HepG2 (cell line): Measurements from ENCODE around the gene SLC35A2. TPM values are rescaled to one million over a fixed set of nuclear protein-coding genes. Genes with fewer than 3 reads are reported as not detected.

Experiments
- ARNT2 ChIP-seq: sonication (generic); formaldehyde crosslinking; IDR thresholded peaks from 2 replicates; pipeline ENCODE4 v1.8.0; 2022; ENCODE audit warnings: mild to moderate bottlenecking, low read depth, missing genetic modification reagents, moderate library complexity
- ATF4 ChIP-seq, 2 experiments: fragments of 450-650 bp in 1 of 2; sonication (generic) in 1 of 2; formaldehyde crosslinking; IDR thresholded peaks; 2 replicates each; pipeline versions ENCODE4 v1.5.0 to v1.8.0; 2020 to 2022; ENCODE audit warnings: mild to moderate bottlenecking in 1 of 2, missing genetic modification reagents in 1 of 2
- HDAC1 ChIP-seq: sonication (generic); formaldehyde crosslinking; IDR thresholded peaks from 2 replicates; pipeline ENCODE4 v1.5.1; 2020; ENCODE audit warnings: mild to moderate bottlenecking, missing genetic modification reagents
- HDAC2 ChIP-seq: sonication (generic); formaldehyde crosslinking; IDR thresholded peaks from 2 replicates; pipeline ENCODE4 v1.4.0; 2020; ENCODE audit warnings: missing genetic modification reagents
- HOXA5 ChIP-seq: sonication (generic); formaldehyde crosslinking; IDR thresholded peaks from 2 replicates; pipeline ENCODE4 v1.4.0; 2020; ENCODE audit warnings: missing genetic modification reagents
- JUN ChIP-seq: sonication (generic); formaldehyde crosslinking; IDR thresholded peaks from 2 replicates; pipeline ENCODE4 v1.4.0; 2020; ENCODE audit warnings: mild to moderate bottlenecking, missing genetic modification reagents
- LBX2 ChIP-seq: sonication (generic); formaldehyde crosslinking; IDR thresholded peaks from 2 replicates; pipeline ENCODE4 v1.5.0; 2020; ENCODE audit warnings: missing genetic modification reagents, mild to moderate bottlenecking, borderline replicate concordance
- MEIS1 ChIP-seq: sonication (generic); formaldehyde crosslinking; IDR thresholded peaks from 2 replicates; pipeline ENCODE4 v1.9.0; 2021; ENCODE audit warnings: mild to moderate bottlenecking, missing genetic modification reagents, moderate library complexity, borderline replicate concordance
- NBN ChIP-seq: fragments of 450-650 bp; conservative IDR thresholded peaks from 2 replicates; pipeline ENCODE4 v1.6.1; 2017
- NFE2L2 ChIP-seq: fragments of 150-350 bp; IDR thresholded peaks from 2 replicates; pipeline ENCODE4 v1.6.1; 2014; ENCODE audit warnings: low read length
- PAWR ChIP-seq: sonication (generic); formaldehyde crosslinking; IDR thresholded peaks from 2 replicates; pipeline ENCODE4 v1.4.0; 2020; ENCODE audit warnings: missing genetic modification reagents, mild to moderate bottlenecking, borderline replicate concordance
- SALL1 ChIP-seq: sonication (generic); formaldehyde crosslinking; IDR thresholded peaks from 2 replicates; pipeline ENCODE4 v1.8.0; 2022; ENCODE audit warnings: mild to moderate bottlenecking, missing genetic modification reagents
- SRSF9 ChIP-seq: fragments of 200-400 bp; formaldehyde crosslinking; IDR thresholded peaks from 2 replicates; pipeline ENCODE4 v1.6.1; 2018; ENCODE audit warnings: borderline replicate concordance, mild to moderate bottlenecking, low read depth, low read length; ENCODE audit not compliant: insufficient read depth, poor library complexity, severe bottlenecking
- TFDP1 ChIP-seq: IDR thresholded peaks from 2 replicates; pipeline ENCODE4 v1.6.1; 2016; ENCODE audit warnings: missing compliant biosample characterization, missing genetic modification reagents, borderline replicate concordance
- TRIM24 ChIP-seq: sonication (generic); formaldehyde crosslinking; IDR thresholded peaks from 2 replicates; pipeline ENCODE4 v1.8.0; 2022; ENCODE audit warnings: mild to moderate bottlenecking, missing genetic modification reagents
- XBP1 ChIP-seq: sonication (generic); formaldehyde crosslinking; IDR thresholded peaks from 2 replicates; pipeline ENCODE4 v1.5.0; 2020; ENCODE audit warnings: missing genetic modification reagents
- ZBTB39 ChIP-seq: sonication (generic); formaldehyde crosslinking; IDR thresholded peaks from 2 replicates; pipeline ENCODE4 v1.5.0; 2020; ENCODE audit warnings: missing genetic modification reagents
- ZFY ChIP-seq: sonication (generic); formaldehyde crosslinking; IDR thresholded peaks from 2 replicates; pipeline ENCODE4 v1.4.0; 2020; ENCODE audit warnings: missing genetic modification reagents
- ZNF275 ChIP-seq: sonication (generic); formaldehyde crosslinking; IDR thresholded peaks from 2 replicates; pipeline ENCODE4 v1.8.0; 2022; ENCODE audit warnings: missing genetic modification reagents, mild to moderate bottlenecking, inconsistent platforms, borderline replicate concordance
- ZNF296 ChIP-seq: sonication (generic); formaldehyde crosslinking; conservative IDR thresholded peaks from 2 replicates; pipeline ENCODE4 v1.5.0; 2020; ENCODE audit warnings: mild to moderate bottlenecking, missing genetic modification reagents
- ZNF484 ChIP-seq: sonication (generic); formaldehyde crosslinking; IDR thresholded peaks from 2 replicates; pipeline ENCODE4 v1.5.1; 2020; ENCODE audit warnings: mild to moderate bottlenecking, low read depth, missing genetic modification reagents, borderline replicate concordance
- ZNF567 ChIP-seq: sonication (generic); formaldehyde crosslinking; IDR thresholded peaks from 2 replicates; pipeline ENCODE4 v1.8.1; 2023; ENCODE audit warnings: mild to moderate bottlenecking, missing genetic modification reagents, borderline replicate concordance
- polyA plus RNA-seq, 8 experiments: library from polyadenylated mRNA; depleted of rRNA in 3 of 8; stranded (reverse) in 7 of 8; unstranded in 1 of 8; fragments of >200 nt; fragmentation: Illumina TruSeq in 4 of 8; extraction: Trizol in 4 of 8; gene quantifications; 2 replicates each; pipeline versions ENCODE4 v1.2.1 to v1.2.3, GENCODE V29; 2011 to 2016; ENCODE audit warnings: low read depth in 4 of 8, missing spikeins in 1 of 8, mixed read lengths in 1 of 8; ENCODE audit not compliant: insufficient read depth in 1 of 8
- total RNA-seq, 5 experiments: library from RNA; depleted of rRNA; stranded (reverse); fragments of >200 nt; fragmentation: Illumina TruSeq; extraction: Trizol; gene quantifications; 2 replicates each; pipeline ENCODE4 v1.2.3, GENCODE V29; 2016; ENCODE audit warnings: low read depth in 1 of 5

SLC35A2 gene
- total and polyA plus RNA-seq, 2 of the 13 experiments (the other 11 are each of a cell fraction or from before 2014, with no cell fraction given), result 32.1 to 40.8 TPM

- TF ChIP-seq ATF4 (CRISPR knock-in tag; IDR thresholded peaks at IDR 0.05) (no peak), XBP1 (CRISPR knock-in tag) (no peak), HDAC1 (peak; percentile 46; the same call in 1 of the 2 replicates), TRIM24 (CRISPR knock-in tag) (no peak), ZFY (CRISPR knock-in tag) (peak; percentile 53), LBX2 (no peak), ZBTB39 (no peak), ZNF567 (CRISPR knock-in tag) (no peak), JUN (no peak), TFDP1 (CRISPR knock-in tag) (no peak), NBN (no peak), ZNF275 (no peak), HDAC2 (CRISPR knock-in tag) (no peak), NFE2L2 (no peak), HOXA5 (no peak), ARNT2 (CRISPR knock-in tag) (no peak), ZNF484 (CRISPR knock-in tag) (no peak), SALL1 (no peak), PAWR (no peak), SRSF9 (no peak), ZNF296 (CRISPR knock-in tag) (no peak), MEIS1 (CRISPR knock-in tag) (no peak)
These were observed 19.8 kb downstream of the SLC35A2 start (continued) for GRCh38 chrX:48891402-48892288.
